Peyer's patch (tissue), 4 donors: Measurements from ENCODE around the gene TM2D3. TPM values are rescaled to one million over a fixed set of nuclear protein-coding genes. Genes with fewer than 3 reads are reported as not detected.

Experiments
- DNase-seq, 3 donors: peaks; one replicate each; pipeline ENCODE4 v3.0.0-alpha.2; 2017 to 2019
- H3K27ac ChIP-seq, 4 donors: fragments of 200-600 bp; sonication (generic); one replicate each; pipeline ENCODE4 v1.5.1; 2016 to 2019
- H3K27me3 ChIP-seq, 2 donors: fragments of 200-600 bp; sonication (generic); one replicate each; pipeline ENCODE4 v1.5.1; 2019
- H3K36me3 ChIP-seq, 3 donors: fragments of 200-600 bp; sonication (generic); one replicate each; pipeline ENCODE4 v1.5.1; 2016 to 2019
- H3K4me1 ChIP-seq, 4 donors: fragments of 200-600 bp; sonication (generic); one replicate each; pipeline ENCODE4 v1.5.1; 2016 to 2019
- H3K4me3 ChIP-seq, 4 donors: fragments of 200-600 bp; sonication (generic); 1 replicate in 3 of 4; 2 replicates in 1 of 4; pipeline ENCODE4 v1.5.1; 2016 to 2019; ENCODE audit warnings: mild to moderate bottlenecking in 1 of 4
- H3K9me3 ChIP-seq, 4 donors: fragments of 200-600 bp; sonication (generic); one replicate each; pipeline ENCODE4 v1.5.1; 2016 to 2019; ENCODE audit warnings: mild to moderate bottlenecking in 1 of 4
- CTCF ChIP-seq, 6 experiments: fragments of 450-650 bp in 4 of 6; fragments of 200-600 bp in 2 of 6; sonication (generic) in 1 of 6; IDR thresholded peaks; one replicate each; pipeline ENCODE4 v1.5.1; 2017 to 2019; ENCODE audit warnings: antibody characterized with exemption in 6 of 6, mild to moderate bottlenecking in 3 of 6, moderate library complexity in 1 of 6
- POLR2A ChIP-seq, 2 donors: fragments of 450-650 bp; IDR thresholded peaks; one replicate each; pipeline ENCODE4 v1.5.1; 2017; ENCODE audit warnings: antibody characterized with exemption in 2 of 2, mild to moderate bottlenecking in 2 of 2, moderate library complexity in 2 of 2
- total RNA-seq, 4 donors: library from RNA; depleted of rRNA; stranded (reverse); fragments of >200 nt; gene quantifications; one replicate each; pipeline ENCODE4 v1.1.0, GENCODE V29; 2016

The TM2D3 gene
- total RNA-seq, 4 donors from 2014 or later: 20.8 to 99.9 (median 28.5) TPM

GRCh38 chr15:101692801-101693598 lies 40.8 kb upstream of the TM2D3 start:
- TF ChIP-seq POLR2A (IDR thresholded peaks at IDR 0.05) (no peak), CTCF (IDR thresholded peaks at IDR 0.05) (no peak)
- peaks cover 0 to 37% (median 0%) of the 10 kb centered on the region in 3 donors for H3K36me3 ChIP-seq
- H3K27ac ChIP-seq: no peak overlapping the region
- H3K4me3 ChIP-seq: no peak overlapping the region
- no peaks in the 10 kb centered on the region for H3K9me3 ChIP-seq
- no peaks in the 10 kb centered on the region for H3K4me1 ChIP-seq
- no peak for DNase-seq
- no peaks in the 10 kb centered on the region for H3K27me3 ChIP-seq

- Histone ChIP-seq H3K27me3 (no peaks in the 10 kb centered on the region), H3K9me3 (no peaks in the 10 kb centered on the region), H3K36me3 (peaks cover 0 to 26% (median 0%) of the 10 kb centered on the region in 3 donors), H3K27ac (no peak overlapping the region), H3K4me1 (no peaks in the 10 kb centered on the region), H3K4me3 (no peak overlapping the region)
- no peak for TF ChIP-seq POLR2A (IDR thresholded peaks at IDR 0.05)
- TF ChIP-seq CTCF (IDR thresholded peaks at IDR 0.05): no peak
- DNase-seq: no peak
Measured at GRCh38 chr15:101689901-101690300, 37.7 kb upstream of the TM2D3 start.

GRCh38 chr15:101686718-101687117 lies 34.5 kb upstream of the TM2D3 start:
- Histone ChIP-seq H3K36me3 (peaks cover 0 to 37% (median 0%) of the 10 kb centered on the region in 3 donors), H3K4me1 (no peaks in the 10 kb centered on the region), H3K4me3 (no peak overlapping the region), H3K9me3 (no peaks in the 10 kb centered on the region), H3K27ac (no peak overlapping the region), H3K27me3 (no peaks in the 10 kb centered on the region)
- DNase-seq: no peak
- TF ChIP-seq POLR2A (IDR thresholded peaks at IDR 0.05) (no peak), CTCF (IDR thresholded peaks at IDR 0.05) (no peak)

- no peaks in the 10 kb centered on the region for H3K27me3 ChIP-seq
- H3K9me3 ChIP-seq: no peaks in the 10 kb centered on the region
- H3K36me3 ChIP-seq: peaks cover 0 to 41% (median 0%) of the 10 kb centered on the region in 3 donors
- TF ChIP-seq POLR2A (IDR thresholded peaks at IDR 0.05) (no peak), CTCF (IDR thresholded peaks at IDR 0.05) (no peak)
- no peak for DNase-seq
- no peak overlapping the region for H3K4me3 ChIP-seq
- H3K27ac ChIP-seq: no peak overlapping the region
- no peaks in the 10 kb centered on the region for H3K4me1 ChIP-seq
Measured at GRCh38 chr15:101684877-101685276, 32.7 kb upstream of the TM2D3 start.

DNA sequence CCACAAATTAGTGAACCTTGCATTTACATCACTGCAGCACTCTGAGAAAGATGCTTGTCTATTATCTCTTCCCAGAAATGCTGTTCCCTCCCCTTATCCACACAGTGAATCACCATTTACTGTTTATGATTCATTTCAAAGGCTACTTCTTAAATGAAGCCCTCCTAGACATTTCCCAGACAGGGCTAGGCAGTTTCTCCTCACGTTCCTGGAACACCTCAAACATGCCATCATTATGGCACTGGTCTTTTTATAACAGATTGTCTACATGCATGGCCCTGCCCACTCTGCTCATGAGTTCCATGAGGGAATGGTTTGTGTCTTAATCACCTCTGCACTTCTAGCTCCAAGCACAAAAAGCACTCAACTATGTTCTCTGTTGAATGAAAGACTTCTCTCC lies 32.2 kb upstream of the TM2D3 start:
- TF ChIP-seq POLR2A (IDR thresholded peaks at IDR 0.05): no peak
- no peak for TF ChIP-seq CTCF (IDR thresholded peaks at IDR 0.05)
- Histone ChIP-seq H3K4me1 (no peaks in the 10 kb centered on the region), H3K9me3 (no peaks in the 10 kb centered on the region), H3K27me3 (no peaks in the 10 kb centered on the region), H3K27ac (no peak overlapping the region), H3K36me3 (peaks cover 0 to 41% (median 0%) of the 10 kb centered on the region in 3 donors), H3K4me3 (no peak overlapping the region)
- no peak for DNase-seq
